ENCODE data around the gene ATF7IP2. TPM values are rescaled to one million over a fixed set of nuclear protein-coding genes. Genes with fewer than 3 reads are reported as not detected.
A peak's percentile ranks its signal among the peaks of the same experiment; 100 is the strongest.

Gene ATF7IP2
- total and polyA plus RNA-seq, 2 of the 13 experiments (the other 11 are each of a cell fraction or from before 2014, with no cell fraction given) = 117 to 217 TPM

- TF ChIP-seq TFDP2 (CRISPR knock-in tag; IDR thresholded peaks at IDR 0.05) (no peak), ZNF747 (CRISPR knock-in tag; IDR thresholded peaks at IDR 0.05; ENCODE audit: borderline replicate concordance) (no peak), HOMEZ (CRISPR knock-in tag; IDR thresholded peaks at IDR 0.05; ENCODE audit: low read depth) (0 out of 2 replicates have a peak, but pooled peaks have one; percentile 48), FOSL1 (CRISPR knock-in tag; IDR thresholded peaks at IDR 0.05; ENCODE audit: borderline replicate concordance) (peak; percentile 7; the same call in 1 of the 2 replicates), SRSF1 (optimal IDR thresholded peaks at IDR 0.05; ENCODE audit: low read depth, low read length) (no peak), ZNF484 (CRISPR knock-in tag; IDR thresholded peaks at IDR 0.05; ENCODE audit: borderline replicate concordance, low read depth) (no peak), ZNF784 (CRISPR knock-in tag; IDR thresholded peaks at IDR 0.05; ENCODE audit: borderline replicate concordance) (no peak; the same call in 1 of the 2 replicates), ZBTB46 (CRISPR knock-in tag; IDR thresholded peaks at IDR 0.05; ENCODE audit: borderline replicate concordance) (no peak), ZNF343 (CRISPR knock-in tag; IDR thresholded peaks at IDR 0.05) (no peak; the same call in 1 of the 2 replicates), ZNF20 (CRISPR knock-in tag; IDR thresholded peaks at IDR 0.05) (no peak), ZSCAN31 (CRISPR knock-in tag; IDR thresholded peaks at IDR 0.05; ENCODE audit: low read depth) (0 out of 2 replicates have a peak, but pooled peaks have one; percentile 24), ZNF800 (CRISPR knock-in tag; IDR thresholded peaks at IDR 0.05) (peak; percentile 50), THAP11 (CRISPR knock-in tag; IDR thresholded peaks at IDR 0.05) (peak; percentile 61; the same call in 1 of the 2 replicates), POLR2A (IDR thresholded peaks at IDR 0.05; ENCODE audit: insufficient read depth in 1 of 2, low read depth in 2 of 2, low read length in 2 of 2) (no peak), TAF15 (IDR thresholded peaks at IDR 0.05; ENCODE audit: low read depth, low read length, poor library complexity, severe bottlenecking) (no peak), ZNF317 (CRISPR knock-in tag; IDR thresholded peaks at IDR 0.05) (0 out of 2 replicates have a peak, but pooled peaks have one; percentile 16), HMGA1 (CRISPR knock-in tag; conservative IDR thresholded peaks at IDR 0.05) (no peak), NFKB2 (CRISPR knock-in tag; IDR thresholded peaks at IDR 0.05; ENCODE audit: borderline replicate concordance) (no peak), SRF (IDR thresholded peaks at IDR 0.05; ENCODE audit: low read depth, low read length) (no peak; the same call in 1 of the 2 replicates), SPEN (CRISPR knock-in tag; IDR thresholded peaks at IDR 0.05; ENCODE audit: low read depth) (no peak), ATM (IDR thresholded peaks at IDR 0.05; ENCODE audit: borderline replicate concordance) (no peak)
Measured at GRCh38 chr16:10519929-10520868, 134.3 kb downstream of the ATF7IP2 start (continued).
